Measurements from ENCODE around the gene VPREB3.

Gene VPREB3

GRCh38 chr22:23713696-23714595 lies 40.3 kb downstream of the VPREB3 start:
- in situ Hi-C loops (cut with HindIII; ENCODE audit: low pct_ligation_motif_present, low pct_unique_long_range_greater_than_20kb, low sequenced_read_pairs) = no loop called here
- DNase-seq = no peak

GRCh38 chr22:23712256-23712655 lies 42.0 kb downstream of the VPREB3 start:
- in situ Hi-C loops (cut with HindIII; ENCODE audit: low pct_ligation_motif_present, low pct_unique_long_range_greater_than_20kb, low sequenced_read_pairs) = no loop called here
- no peak for DNase-seq

DNA sequence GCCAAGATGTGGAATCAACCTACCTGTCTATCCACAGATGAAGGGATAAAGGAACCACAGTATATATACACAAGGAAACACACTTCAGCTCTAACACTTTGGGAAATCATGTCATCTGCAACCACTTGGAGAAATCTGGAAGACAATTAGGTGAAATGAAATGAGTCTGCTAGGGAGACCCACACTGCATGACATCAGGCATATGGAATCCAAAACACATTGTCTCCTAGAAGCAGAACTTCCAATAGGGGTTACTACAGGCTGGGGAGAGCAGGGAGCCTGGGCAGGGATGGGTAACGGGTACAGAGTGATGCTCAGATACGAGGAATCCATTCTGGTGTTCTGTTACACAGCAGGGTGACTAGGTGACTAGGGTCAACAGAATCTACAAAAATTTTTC lies 45.1 kb downstream of the VPREB3 start:
- in situ Hi-C loops (cut with HindIII; ENCODE audit: low pct_ligation_motif_present, low pct_unique_long_range_greater_than_20kb, low sequenced_read_pairs) = no loop called here
- no peak for DNase-seq

GRCh38 chr22:23708270-23708669 lies 46.0 kb downstream of the VPREB3 start:
- DNase-seq = no peak

DNA sequence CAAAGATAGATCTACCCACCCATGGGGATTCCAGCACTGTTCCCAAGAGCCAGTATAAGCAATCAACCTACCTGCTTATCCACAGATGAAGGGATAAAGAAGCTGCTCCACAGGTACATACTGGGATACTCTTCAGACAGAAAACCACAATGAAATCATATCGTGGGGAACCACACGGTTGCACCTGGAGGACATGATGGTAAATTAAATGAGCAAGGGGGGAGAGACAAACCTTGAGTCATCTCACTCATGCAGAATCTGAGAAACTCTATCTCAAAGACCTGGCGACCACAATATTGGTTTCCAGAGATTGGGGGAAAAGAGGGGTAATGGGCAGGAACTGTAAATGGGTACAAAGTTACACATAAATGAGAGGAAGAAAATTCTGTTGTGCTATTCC lies 48.9 kb downstream of the VPREB3 start:
- DNase-seq = no peak
- in situ Hi-C loops (cut with HindIII; ENCODE audit: low pct_ligation_motif_present, low pct_unique_long_range_greater_than_20kb, low sequenced_read_pairs) = no loop called here

More at GRCh38 chr22:23708270-23708669, 46.0 kb downstream of the VPREB3 start:
- in situ Hi-C loops (cut with HindIII; ENCODE audit: low pct_ligation_motif_present, low pct_unique_long_range_greater_than_20kb, low sequenced_read_pairs) = no loop called here

- in situ Hi-C loops (cut with HindIII; ENCODE audit: low pct_ligation_motif_present, low pct_unique_long_range_greater_than_20kb, low sequenced_read_pairs) = no loop called here
Measured at GRCh38 chr22:23704829-23705228, 49.4 kb downstream of the VPREB3 start.

DNA sequence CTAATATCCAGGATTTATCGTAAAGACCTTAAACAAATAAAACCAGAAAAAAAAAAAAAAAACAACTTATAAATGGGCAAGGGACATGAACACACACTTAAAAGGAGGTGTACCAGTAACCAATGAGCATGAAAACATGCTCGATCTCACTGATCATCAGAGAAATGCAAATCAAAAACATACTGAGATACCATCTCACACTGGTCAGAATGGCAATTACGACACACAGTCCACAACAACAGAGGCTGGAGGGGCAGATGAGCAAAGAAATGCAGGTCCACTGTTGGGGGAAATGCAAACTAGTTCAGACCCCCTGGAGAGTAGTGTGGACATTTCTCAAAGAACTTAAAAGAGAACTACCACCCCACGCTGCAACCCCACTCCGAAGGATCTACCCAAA lies 50.2 kb downstream of the VPREB3 start:
- DNase-seq = no peak
- in situ Hi-C loops (cut with HindIII; ENCODE audit: low pct_ligation_motif_present, low pct_unique_long_range_greater_than_20kb, low sequenced_read_pairs) = no loop called here

More at GRCh38 chr22:23704829-23705228, 49.4 kb downstream of the VPREB3 start:
- DNase-seq = no peak

Data from ACHN (cell line).